ENCODE data around the gene RAF1.

RAF1 gene

GRCh38 chr3:12585970-12586369 is 77.9 kb downstream of the RAF1 start:
- TF ChIP-seq BHLHE40 (IDR thresholded peaks at IDR 0.05; ENCODE audit: borderline replicate concordance) (no peak), FOXK2 (IDR thresholded peaks at IDR 0.05) (no peak), L3MBTL2 (conservative IDR thresholded peaks at IDR 0.05) (no peak), NFRKB (IDR thresholded peaks at IDR 0.05) (no peak), ELF4 (IDR thresholded peaks at IDR 0.05) (no peak), HDGF (IDR thresholded peaks at IDR 0.05; ENCODE audit: borderline replicate concordance) (no peak), LEF1 (IDR thresholded peaks at IDR 0.05; ENCODE audit: borderline replicate concordance) (no peak), ZNF384 (IDR thresholded peaks at IDR 0.05) (no peak), TARDBP (IDR thresholded peaks at IDR 0.05) (no peak), CTBP1 (IDR thresholded peaks at IDR 0.05; ENCODE audit: borderline replicate concordance) (no peak)
- ChIA-PET POLR2A (no interaction called here), CTCF (no interaction called here)
- no peak for DNase-seq (ENCODE audit: extremely low spot score)

- no peak for DNase-seq (ENCODE audit: extremely low spot score)
- ChIA-PET POLR2A (no interaction called here), CTCF (no interaction called here)
- TF ChIP-seq FOXA1 (IDR thresholded peaks at IDR 0.05) (no peak), NFRKB (IDR thresholded peaks at IDR 0.05) (no peak), FOXM1 (IDR thresholded peaks at IDR 0.05; ENCODE audit: borderline replicate concordance) (no peak), PKNOX1 (IDR thresholded peaks at IDR 0.05) (no peak), ELF4 (IDR thresholded peaks at IDR 0.05) (no peak)
Measured at GRCh38 chr3:12585181-12585580, 78.7 kb downstream of the RAF1 start.

GRCh38 chr3:12584083-12584482 is 79.8 kb downstream of the RAF1 start:
- TF ChIP-seq TARDBP (IDR thresholded peaks at IDR 0.05) (no peak), BHLHE40 (IDR thresholded peaks at IDR 0.05; ENCODE audit: borderline replicate concordance) (no peak), NFRKB (IDR thresholded peaks at IDR 0.05) (no peak), L3MBTL2 (conservative IDR thresholded peaks at IDR 0.05) (no peak), FOXK2 (IDR thresholded peaks at IDR 0.05) (no peak), FOXM1 (IDR thresholded peaks at IDR 0.05; ENCODE audit: borderline replicate concordance) (no peak), HDGF (IDR thresholded peaks at IDR 0.05; ENCODE audit: borderline replicate concordance) (no peak), ARNT (IDR thresholded peaks at IDR 0.05) (no peak), FOXA1 (IDR thresholded peaks at IDR 0.05) (no peak), ELF4 (IDR thresholded peaks at IDR 0.05) (no peak), ZNF384 (IDR thresholded peaks at IDR 0.05) (no peak), SUZ12 (IDR thresholded peaks at IDR 0.05) (no peak), CTBP1 (IDR thresholded peaks at IDR 0.05; ENCODE audit: borderline replicate concordance) (no peak), PKNOX1 (IDR thresholded peaks at IDR 0.05) (no peak), LEF1 (IDR thresholded peaks at IDR 0.05; ENCODE audit: borderline replicate concordance) (no peak), SP1 (IDR thresholded peaks at IDR 0.05) (no peak)
- ChIA-PET POLR2A (no interaction called here), CTCF (no interaction called here)
- no peak for DNase-seq (ENCODE audit: extremely low spot score)

- ChIA-PET POLR2A (no interaction called here), CTCF (no interaction called here)
- TF ChIP-seq SP1 (IDR thresholded peaks at IDR 0.05) (no peak), ZNF384 (IDR thresholded peaks at IDR 0.05) (no peak), PKNOX1 (IDR thresholded peaks at IDR 0.05) (no peak), ARNT (IDR thresholded peaks at IDR 0.05) (no peak)
- no peak for DNase-seq (ENCODE audit: extremely low spot score)
Measured at GRCh38 chr3:12583280-12583679, 80.6 kb downstream of the RAF1 start.

- CTCF ChIA-PET, result no interaction called here
- POLR2A ChIA-PET, result no interaction called here
- no peak for DNase-seq (ENCODE audit: extremely low spot score)
- TF ChIP-seq HDGF (IDR thresholded peaks at IDR 0.05; ENCODE audit: borderline replicate concordance), result no peak
- TF ChIP-seq SUZ12 (IDR thresholded peaks at IDR 0.05), result no peak
- TF ChIP-seq ARNT (IDR thresholded peaks at IDR 0.05), result no peak
- no peak for TF ChIP-seq ELF4 (IDR thresholded peaks at IDR 0.05)
Measured at GRCh38 chr3:12582730-12583129, 81.2 kb downstream of the RAF1 start.

- DNase-seq (ENCODE audit: extremely low spot score), result no peak
- POLR2A ChIA-PET, result no interaction called here
- TF ChIP-seq LEF1 (IDR thresholded peaks at IDR 0.05; ENCODE audit: borderline replicate concordance) (no peak), NFRKB (IDR thresholded peaks at IDR 0.05) (no peak), BHLHE40 (IDR thresholded peaks at IDR 0.05; ENCODE audit: borderline replicate concordance) (no peak), L3MBTL2 (conservative IDR thresholded peaks at IDR 0.05) (no peak), ZNF384 (IDR thresholded peaks at IDR 0.05) (no peak), HDGF (IDR thresholded peaks at IDR 0.05; ENCODE audit: borderline replicate concordance) (no peak), SP1 (IDR thresholded peaks at IDR 0.05) (no peak), FOXM1 (IDR thresholded peaks at IDR 0.05; ENCODE audit: borderline replicate concordance) (no peak), ARNT (IDR thresholded peaks at IDR 0.05) (no peak), FOXA1 (IDR thresholded peaks at IDR 0.05) (no peak), PKNOX1 (IDR thresholded peaks at IDR 0.05) (no peak), TARDBP (IDR thresholded peaks at IDR 0.05) (no peak), CTBP1 (IDR thresholded peaks at IDR 0.05; ENCODE audit: borderline replicate concordance) (no peak)
- CTCF ChIA-PET, result no interaction called here
Measured at GRCh38 chr3:12579905-12580304, 84.0 kb downstream of the RAF1 start.

Data from HEK293T (cell line).